Endodermal cell (in vitro differentiated cells): ENCODE measurements around the gene PHKG2. TPM values are rescaled to one million over a fixed set of nuclear protein-coding genes. Genes with fewer than 3 reads are reported as not detected.
A peak's percentile ranks its signal among the peaks of the same experiment; 100 is the strongest.

Experiments
- DNase-seq: peaks from one replicate; pipeline ENCODE4 v3.0.0-alpha.2; 2017
- H3K27ac ChIP-seq: 2 replicates; pipeline ENCODE4 v1.5.1; 2013; ENCODE audit warnings: mild to moderate bottlenecking, low read depth, low read length, moderate library complexity
- H3K27me3 ChIP-seq: 2 replicates; pipeline ENCODE4 v1.6.1; 2013; ENCODE audit warnings: mild to moderate bottlenecking, low read length, moderate library complexity; ENCODE audit not compliant: insufficient read depth, control insufficient read depth, poor library complexity, severe bottlenecking
- H3K36me3 ChIP-seq: 2 replicates; pipeline ENCODE4 v1.7.0; 2013; ENCODE audit warnings: mild to moderate bottlenecking, low read length, moderate library complexity; ENCODE audit not compliant: control insufficient read depth, insufficient read depth
- H3K4me1 ChIP-seq: one replicate; pipeline ENCODE4 v1.7.0; 2013; ENCODE audit warnings: low read length; ENCODE audit not compliant: control insufficient read depth, insufficient read depth
- H3K4me3 ChIP-seq: 2 replicates; pipeline ENCODE4 v1.5.1; 2013; ENCODE audit warnings: mild to moderate bottlenecking, low read length, moderate library complexity
- H3K9ac ChIP-seq: 2 replicates; pipeline ENCODE4 v1.6.1; 2013; ENCODE audit warnings: mild to moderate bottlenecking, low read length, moderate library complexity; ENCODE audit not compliant: poor library complexity, severe bottlenecking; ENCODE audit errors: extremely low read depth
- H3K9me3 ChIP-seq: 2 replicates; pipeline ENCODE4 v1.6.1; 2013; ENCODE audit warnings: mild to moderate bottlenecking, low read length, moderate library complexity; ENCODE audit not compliant: control insufficient read depth
- H3K27ac Mint-ChIP-seq: 2 replicates; pipeline ENCODE4 v1.8.0; 2020; ENCODE audit warnings: mixed read lengths
- H3K27me3 Mint-ChIP-seq: 2 replicates; pipeline ENCODE4 v1.8.0; 2021; ENCODE audit warnings: mild to moderate bottlenecking, mixed read lengths; ENCODE audit not compliant: insufficient read depth
- H3K36me3 Mint-ChIP-seq: 2 replicates; pipeline ENCODE4 v1.8.0; 2020; ENCODE audit warnings: low read depth, mixed read lengths
- H3K4me1 Mint-ChIP-seq: 2 replicates; pipeline ENCODE4 v1.8.0; 2020; ENCODE audit warnings: mixed read lengths
- H3K4me3 Mint-ChIP-seq: 2 replicates; pipeline ENCODE4 v1.8.0; 2020; ENCODE audit warnings: mild to moderate bottlenecking, moderate library complexity, mixed read lengths
- H3K9me3 Mint-ChIP-seq: 2 replicates; pipeline ENCODE4 v1.8.0; 2020; ENCODE audit warnings: mild to moderate bottlenecking, mixed read lengths
- WGBS, 2 experiments: methylation state at CpG; one replicate each; pipeline versions ENCODE4 v1.1.5 to v1.1.7; 2013; ENCODE audit warnings: missing lambda C conversion rate in 2 of 2, mixed read lengths in 1 of 2; ENCODE audit not compliant: insufficient coverage in 1 of 2, insufficient read length in 1 of 2; 5-methylcytosine and 5-hydroxymethylcytosine counted together
- total RNA-seq, 2 donors: library from RNA; stranded (reverse); fragmentation: NEBNext Ultra II Directional in 1 of 2; extraction: Animal tissue kit (Norgen Biotek cat#: 25700) in 1 of 2; gene quantifications; 2 replicates in 1 of 2; 3 replicates in 1 of 2; pipeline ENCODE4 v1.2.1, GENCODE V29; 2021
- TF ChIP-seq, protein P1 (sequence below): fragments of 200-600 bp; sonication (generic); conservative IDR thresholded peaks from 2 replicates; pipeline ENCODE4 v1.5.0; 2021; ENCODE audit warnings: antibody characterized with exemption, mild to moderate bottlenecking

The PHKG2 gene
- total RNA-seq, 2 donors from 2014 or later = 49.8 to 54.8 TPM

DNA sequence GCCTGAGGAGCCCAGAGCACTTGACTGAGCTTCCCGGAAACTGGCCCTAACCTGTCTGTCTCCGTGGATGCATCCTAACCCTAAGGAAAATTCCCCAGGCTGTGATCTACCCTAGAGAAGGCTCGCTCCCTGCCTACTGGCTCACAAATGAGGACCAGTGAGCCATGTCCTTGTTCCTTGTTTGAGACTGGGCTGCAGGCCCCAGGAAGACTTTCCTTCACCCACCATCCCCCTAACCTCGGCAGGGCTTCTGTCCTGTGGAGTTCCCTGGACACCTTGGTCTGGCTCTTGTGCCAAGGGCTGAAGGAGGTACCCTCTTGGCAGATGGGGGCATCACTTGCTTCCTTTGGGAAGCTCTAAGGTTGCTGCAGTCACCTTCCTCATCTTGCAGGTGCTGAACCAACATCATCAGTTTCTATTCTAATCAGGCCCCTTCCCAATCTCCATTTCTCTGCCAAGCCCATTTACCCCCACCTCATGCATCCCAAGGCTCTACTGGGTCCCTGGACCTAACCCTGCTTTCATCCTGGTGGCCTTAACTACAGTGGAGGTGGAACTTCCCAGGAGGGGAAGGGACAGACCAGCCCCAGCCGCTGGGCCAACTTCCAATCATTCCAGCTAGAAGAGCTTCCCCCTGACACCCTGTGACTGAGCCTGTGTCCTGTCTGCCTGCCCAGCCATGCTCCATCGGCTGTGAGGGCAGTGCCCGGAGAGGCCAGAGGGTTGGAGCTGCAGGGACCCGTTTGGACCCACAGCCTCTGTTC is 26.3 kb downstream of the PHKG2 start:
- Mint-ChIP-seq H3K27ac (peak overlapping the region; percentile 95), H3K4me1 (peaks cover 13% of the 10 kb centered on the region), H3K36me3 (peaks cover 36% of the 10 kb centered on the region), H3K4me3 (peak overlapping the region; percentile 82), H3K27me3 (no peaks in the 10 kb centered on the region), H3K9me3 (no peaks in the 10 kb centered on the region)
- no peak overlapping the region for H3K27ac ChIP-seq
- H3K4me3 ChIP-seq = peak overlapping the region; percentile 84
- peak; percentile 60 for DNase-seq
- H3K36me3 ChIP-seq = peaks cover 45% of the 10 kb centered on the region
- H3K9me3 ChIP-seq = no peaks in the 10 kb centered on the region
- TF ChIP-seq, protein P1, sequence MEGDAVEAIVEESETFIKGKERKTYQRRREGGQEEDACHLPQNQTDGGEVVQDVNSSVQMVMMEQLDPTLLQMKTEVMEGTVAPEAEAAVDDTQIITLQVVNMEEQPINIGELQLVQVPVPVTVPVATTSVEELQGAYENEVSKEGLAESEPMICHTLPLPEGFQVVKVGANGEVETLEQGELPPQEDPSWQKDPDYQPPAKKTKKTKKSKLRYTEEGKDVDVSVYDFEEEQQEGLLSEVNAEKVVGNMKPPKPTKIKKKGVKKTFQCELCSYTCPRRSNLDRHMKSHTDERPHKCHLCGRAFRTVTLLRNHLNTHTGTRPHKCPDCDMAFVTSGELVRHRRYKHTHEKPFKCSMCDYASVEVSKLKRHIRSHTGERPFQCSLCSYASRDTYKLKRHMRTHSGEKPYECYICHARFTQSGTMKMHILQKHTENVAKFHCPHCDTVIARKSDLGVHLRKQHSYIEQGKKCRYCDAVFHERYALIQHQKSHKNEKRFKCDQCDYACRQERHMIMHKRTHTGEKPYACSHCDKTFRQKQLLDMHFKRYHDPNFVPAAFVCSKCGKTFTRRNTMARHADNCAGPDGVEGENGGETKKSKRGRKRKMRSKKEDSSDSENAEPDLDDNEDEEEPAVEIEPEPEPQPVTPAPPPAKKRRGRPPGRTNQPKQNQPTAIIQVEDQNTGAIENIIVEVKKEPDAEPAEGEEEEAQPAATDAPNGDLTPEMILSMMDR = no peak
- no peaks in the 10 kb centered on the region for H3K27me3 ChIP-seq
- no peak overlapping the region for H3K9ac ChIP-seq
- WGBS, 2 experiments = 80 to 81% methylated on average over 5 to 8 of the region's 8 CpGs
- H3K4me1 ChIP-seq = no peaks in the 10 kb centered on the region

DNA sequence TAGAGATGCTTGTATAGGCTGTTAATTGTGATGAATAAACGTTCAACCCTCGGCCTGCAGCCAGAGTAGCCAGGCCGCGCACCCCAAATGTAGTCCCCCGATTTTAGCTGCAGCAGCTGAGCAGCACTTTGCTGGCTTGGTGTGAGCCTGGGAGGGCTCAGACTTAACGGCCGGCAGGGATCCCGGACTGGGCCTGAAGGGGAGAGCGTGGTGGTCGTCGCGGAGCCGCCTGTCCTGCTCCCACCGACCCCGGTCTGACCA is 26.8 kb downstream of the PHKG2 start:
- 18 to 29% methylated on average over 11 to 15 of the region's 15 CpGs for WGBS, 2 experiments
- Histone ChIP-seq H3K4me3 (peak overlapping the region; percentile 84), H3K27ac (no peak overlapping the region), H3K4me1 (no peaks in the 10 kb centered on the region), H3K27me3 (no peaks in the 10 kb centered on the region), H3K9ac (peak overlapping the region; percentile 84), H3K36me3 (peaks cover 44% of the 10 kb centered on the region), H3K9me3 (no peaks in the 10 kb centered on the region)
- no peak for DNase-seq
- Mint-ChIP-seq H3K9me3 (no peaks in the 10 kb centered on the region), H3K27ac (peak overlapping the region; percentile 95), H3K27me3 (no peaks in the 10 kb centered on the region), H3K36me3 (peaks cover 34% of the 10 kb centered on the region), H3K4me3 (peak overlapping the region; percentile 82), H3K4me1 (peaks cover 13% of the 10 kb centered on the region)
- TF ChIP-seq, protein P1 = no peak

DNA sequence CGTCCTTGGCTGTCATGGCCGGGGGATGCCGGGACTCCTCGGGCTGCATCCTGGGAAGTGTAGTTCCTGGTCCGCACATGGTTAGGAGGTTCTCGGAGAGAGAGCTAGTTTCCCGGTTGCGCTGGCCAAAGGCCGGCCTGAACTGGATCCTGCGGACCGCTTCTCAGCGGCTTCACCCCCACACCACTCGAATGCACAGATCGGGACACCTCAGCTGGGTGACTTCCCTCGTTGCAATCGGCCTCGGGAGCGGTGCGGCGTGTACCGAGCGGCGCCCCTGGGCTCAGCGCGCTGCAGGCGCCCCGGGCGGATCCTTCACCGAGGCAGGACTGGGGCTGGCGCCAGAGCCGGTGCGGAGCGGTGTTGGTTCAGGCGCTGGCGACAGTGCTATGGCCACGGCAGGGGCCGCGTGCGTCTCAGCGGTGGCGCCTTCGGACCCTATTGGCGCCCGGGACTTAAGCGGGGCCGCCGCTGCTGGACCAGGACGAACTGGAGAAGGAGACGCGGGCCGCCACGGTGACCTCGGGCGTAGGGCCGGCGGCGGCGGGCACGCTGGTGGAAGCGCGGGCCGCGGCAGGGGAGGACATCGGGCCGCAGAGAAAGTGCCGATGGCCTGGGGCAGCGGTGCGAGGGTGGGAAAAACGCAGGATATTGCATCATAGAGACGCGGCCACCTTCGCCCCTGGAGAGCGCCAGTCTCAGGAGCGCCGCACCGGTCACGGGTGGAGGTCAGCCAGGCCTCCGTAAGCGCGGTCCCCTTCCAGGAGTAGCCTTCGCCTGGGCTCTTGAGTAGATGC is 27.4 kb downstream of the PHKG2 start:
- Mint-ChIP-seq H3K36me3 (peaks cover 30% of the 10 kb centered on the region), H3K27me3 (no peaks in the 10 kb centered on the region), H3K9me3 (no peaks in the 10 kb centered on the region), H3K27ac (peak overlapping the region; percentile 95), H3K4me1 (peaks cover 13% of the 10 kb centered on the region), H3K4me3 (peak overlapping the region; percentile 82)
- Histone ChIP-seq H3K27me3 (no peaks in the 10 kb centered on the region), H3K9me3 (no peaks in the 10 kb centered on the region), H3K36me3 (peaks cover 40% of the 10 kb centered on the region), H3K4me3 (peak overlapping the region; percentile 84), H3K9ac (peak overlapping the region; percentile 84), H3K27ac (peak overlapping the region; percentile 79), H3K4me1 (no peaks in the 10 kb centered on the region)
- DNase-seq = peak; percentile 95
- TF ChIP-seq, protein P1 = no peak
- WGBS, 2 experiments = 0 to 1% methylated on average over 54 to 81 of the region's 81 CpGs
